ENCODE results near the gene DMXL1.

DNA sequence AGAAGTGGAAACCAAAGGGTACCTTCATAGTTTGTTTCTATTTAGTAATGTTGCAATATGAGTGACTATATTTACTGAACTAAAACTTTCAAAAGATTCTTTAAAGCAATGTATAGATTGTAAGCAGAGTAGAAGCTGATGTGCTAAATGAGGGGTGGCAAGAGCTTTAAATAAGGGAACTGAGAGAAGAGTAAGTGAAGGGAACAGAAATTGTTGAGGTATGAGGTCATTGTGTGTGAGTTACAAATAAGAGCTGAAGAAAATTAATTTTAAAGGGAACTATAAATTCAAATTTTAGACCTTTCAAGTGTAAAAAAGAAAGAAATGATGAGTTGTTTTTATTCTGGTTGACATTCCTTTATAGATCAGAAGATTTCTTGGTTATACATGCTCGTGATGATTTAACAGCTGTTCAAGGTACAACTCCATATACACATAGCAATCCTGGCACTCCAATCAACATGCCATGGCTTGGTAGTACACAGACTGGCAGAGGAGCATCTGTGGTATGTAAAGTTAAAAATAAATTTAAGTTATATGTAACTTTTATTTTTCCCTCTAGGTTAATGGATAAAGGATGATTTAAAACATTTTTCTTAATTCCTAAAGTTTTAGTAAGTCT lies 149.8 kb downstream of the DMXL1 start:
- TF ChIP-seq CTCF (IDR thresholded peaks at IDR 0.05; ENCODE audit: borderline replicate concordance, extremely low read depth, low read length, poor library complexity, severe bottlenecking) (no peak), EZH2 (IDR thresholded peaks at IDR 0.05; ENCODE audit: borderline replicate concordance, low read depth, low read length, severe bottlenecking) (no peak)
